Heart left ventricle (tissue), 16 donors: Measurements from ENCODE around the gene XRN2. TPM values are rescaled to one million over a fixed set of nuclear protein-coding genes. Genes with fewer than 3 reads are reported as not detected.

Experiments used
- ATAC-seq, 4 donors: fragments of 200-7000 bp; cut with Tn5 transposase; one replicate each; pipeline ENCODE4 v1.9.1; 2020 to 2022; ENCODE audit warnings: moderate library complexity in 4 of 4, mild to moderate bottlenecking in 3 of 4, moderate number of reproducible peaks in 1 of 4
- DNase-seq, 5 donors: peaks; one replicate each; pipeline ENCODE4 v3.0.0-alpha.2; 2020
- H3K27ac ChIP-seq, 12 donors: fragments of 200-600 bp; sonication (generic) in 4 of 12; one replicate each; pipeline versions ENCODE4 v1.5.0 to v1.8.0; 2016 to 2022; ENCODE audit warnings: mild to moderate bottlenecking in 2 of 12
- H3K27me3 ChIP-seq, 9 donors: fragments of 200-600 bp; sonication (generic) in 2 of 9; one replicate each; pipeline versions ENCODE4 v1.5.1 to v1.8.0; 2016 to 2022; ENCODE audit warnings: mild to moderate bottlenecking in 3 of 9
- H3K36me3 ChIP-seq, 9 donors: fragments of 200-600 bp; sonication (generic) in 2 of 9; one replicate each; pipeline versions ENCODE4 v1.5.0 to v1.8.0; 2018 to 2022; ENCODE audit warnings: mild to moderate bottlenecking in 2 of 9
- H3K4me1 ChIP-seq, 12 donors: fragments of 200-600 bp; sonication (generic) in 4 of 12; one replicate each; pipeline versions ENCODE4 v1.5.0 to v1.8.0; 2016 to 2022; ENCODE audit warnings: mild to moderate bottlenecking in 3 of 12
- H3K4me3 ChIP-seq, 12 donors: fragments of 200-600 bp; sonication (generic) in 4 of 12; one replicate each; pipeline versions ENCODE4 v1.5.0 to v1.8.0; 2017 to 2022; ENCODE audit warnings: mild to moderate bottlenecking in 9 of 12, moderate library complexity in 4 of 12
- H3K9me3 ChIP-seq, 12 donors: fragments of 200-600 bp; sonication (generic) in 4 of 12; one replicate each; pipeline versions ENCODE4 v1.5.0 to v1.8.0; 2016 to 2022; ENCODE audit warnings: mild to moderate bottlenecking in 1 of 12
- POLR2A ChIP-seq, 2 donors: fragments of 450-650 bp; IDR thresholded peaks; one replicate each; pipeline ENCODE4 v1.6.1; 2017; ENCODE audit warnings: antibody characterized with exemption in 2 of 2, mild to moderate bottlenecking in 2 of 2, moderate library complexity in 2 of 2
- WGBS, 4 donors: extraction: QIAGEN DNeasy Blood & Tissue Kit in 2 of 4; methylation state at CpG; one replicate each; pipeline versions ENCODE4 v1.1.5 to v1.1.7; 2013 to 2018; 5-methylcytosine and 5-hydroxymethylcytosine counted together
- intact Hi-C, 10 donors: fragments of 100-400 bp; cut with DNase I; formaldehyde crosslinking; loops; one replicate each; pipeline versions ENCODE4 v1.11.1 to v1.14.2; 2022
- polyA plus RNA-seq, 2 donors: library from polyadenylated mRNA; stranded (reverse); fragments of 200-250 nt; gene quantifications; one replicate each; pipeline ENCODE4 v1.2.3, GENCODE V29; 2013
- total RNA-seq, 9 donors: library from RNA; depleted of rRNA in 2 of 9; stranded (reverse); fragments of >200 nt in 2 of 9; fragmentation: NEBNext Ultra II Directional in 3 of 9; extraction: Animal tissue kit (Norgen Biotek cat#: 25700) in 3 of 9; gene quantifications; one replicate each; pipeline versions ENCODE4 v1.1.0 to v1.2.4, GENCODE V29; 2016 to 2023
- TF ChIP-seq, protein P1 (sequence below), 12 donors: fragments of 200-600 bp; sonication (generic) in 4 of 12; IDR thresholded peaks; one replicate each; pipeline versions ENCODE4 v1.5.0 to v1.8.0; 2018 to 2022; ENCODE audit warnings: antibody characterized with exemption in 12 of 12, mild to moderate bottlenecking in 5 of 12
- donor health status: ischemic (EF 13 %, LVEDD 7.1; RV severe dilation, severe dysfunction).
- donor health status: healthy with polysubstance abuse.
- donor health status: DM: no; HTN: yes; CAD: no.
- donor health status: DM: no; HTN: no; CAD: no.
- donor health status: ischemic (EF 25% LVEDD 6.9; RV normal size, moderate dysfunction).
- donor health status: ischemic (EF 25% LVEDD 5.7; RV mildly dilated, moderate dysfunction).
- donor health status: healthy.
- donor health status: DM: yes; HTN: yes; CAD: no.
- donor health status: ischemic (EF 35%, LVEDD 5.7; RV mildly dilated, moderate dysfunction).
- donor health status: nonischemic (EF 11% LVEDD 7.7; RV severe dilation, severe dysfunction).
- donor health status: DM: yes; HTN: yes; CAD: no.
- donor health status: PGD.
- donor health status: ischemic (EF 29% LVEDD 5.4; RV normal size, mild dysfunction).
- donor health status: nonischemic (EF 23%, LVEDD 6.1; RV moderate dilation, normal function).

XRN2 gene
- total and polyA plus RNA-seq, 11 donors: 6.2 to 48.3 (median 33.2) TPM

DNA sequence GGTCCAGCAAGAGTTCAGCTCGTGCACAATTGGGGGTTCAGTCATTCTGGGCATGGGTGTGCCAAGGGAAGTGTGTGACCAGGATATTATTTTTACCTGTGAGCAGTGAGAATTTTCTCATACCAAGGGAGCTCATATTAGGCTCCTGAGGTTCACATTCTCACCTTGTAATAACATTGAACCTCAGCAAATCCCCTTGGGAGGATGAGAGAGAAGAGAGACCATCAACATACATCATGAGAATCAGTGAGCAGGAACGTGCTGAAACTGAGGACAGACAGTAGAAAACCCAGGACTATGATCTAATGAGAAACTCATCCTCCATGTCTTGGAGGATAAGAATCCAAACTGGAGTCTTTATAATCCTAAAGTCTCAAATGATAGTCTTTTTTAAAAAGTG lies 33.4 kb upstream of the XRN2 start:
- 39 to 50% (median 47%) methylated on average over 2 of the region's 2 CpGs for WGBS, 4 donors

DNA sequence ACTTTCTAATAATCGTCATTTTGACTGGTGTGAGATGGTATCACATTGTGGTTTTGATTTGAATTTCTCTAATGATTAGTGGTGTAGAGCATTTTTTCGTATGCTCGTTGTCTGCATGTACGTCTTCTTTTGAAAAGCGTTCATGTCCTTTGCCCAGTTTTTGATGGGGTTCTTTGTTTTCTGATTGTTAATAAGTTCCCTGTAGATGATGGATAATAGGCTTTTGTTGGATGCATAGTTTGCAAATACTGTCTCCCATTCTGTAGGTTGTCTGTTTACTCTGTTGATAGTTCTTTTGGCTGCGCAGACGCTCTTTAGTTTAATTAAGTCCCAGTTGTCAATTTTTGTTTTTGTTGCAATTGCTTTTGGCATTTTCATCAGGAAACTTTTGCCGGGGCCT lies 32.3 kb upstream of the XRN2 start:
- Histone ChIP-seq H3K9me3 (peaks cover 0 to 11% (median 0%) of the 10 kb centered on the region in 12 donors), H3K4me3 (no peak overlapping the region), H3K27me3 (peaks cover 0 to 13% (median 0%) of the 10 kb centered on the region in 9 donors), H3K27ac (no peak overlapping the region), H3K4me1 (no peaks in the 10 kb centered on the region), H3K36me3 (no peaks in the 10 kb centered on the region)
- intact Hi-C loops: no loop called here
- 87 to 92% (median 91%) methylated on average over 8 of the region's 8 CpGs for WGBS, 4 donors
- no peak for ATAC-seq
- TF ChIP-seq, protein P1, sequence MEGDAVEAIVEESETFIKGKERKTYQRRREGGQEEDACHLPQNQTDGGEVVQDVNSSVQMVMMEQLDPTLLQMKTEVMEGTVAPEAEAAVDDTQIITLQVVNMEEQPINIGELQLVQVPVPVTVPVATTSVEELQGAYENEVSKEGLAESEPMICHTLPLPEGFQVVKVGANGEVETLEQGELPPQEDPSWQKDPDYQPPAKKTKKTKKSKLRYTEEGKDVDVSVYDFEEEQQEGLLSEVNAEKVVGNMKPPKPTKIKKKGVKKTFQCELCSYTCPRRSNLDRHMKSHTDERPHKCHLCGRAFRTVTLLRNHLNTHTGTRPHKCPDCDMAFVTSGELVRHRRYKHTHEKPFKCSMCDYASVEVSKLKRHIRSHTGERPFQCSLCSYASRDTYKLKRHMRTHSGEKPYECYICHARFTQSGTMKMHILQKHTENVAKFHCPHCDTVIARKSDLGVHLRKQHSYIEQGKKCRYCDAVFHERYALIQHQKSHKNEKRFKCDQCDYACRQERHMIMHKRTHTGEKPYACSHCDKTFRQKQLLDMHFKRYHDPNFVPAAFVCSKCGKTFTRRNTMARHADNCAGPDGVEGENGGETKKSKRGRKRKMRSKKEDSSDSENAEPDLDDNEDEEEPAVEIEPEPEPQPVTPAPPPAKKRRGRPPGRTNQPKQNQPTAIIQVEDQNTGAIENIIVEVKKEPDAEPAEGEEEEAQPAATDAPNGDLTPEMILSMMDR (IDR thresholded peaks at IDR 0.05): no peak
- TF ChIP-seq POLR2A (IDR thresholded peaks at IDR 0.05): no peak
- no peak for DNase-seq

More for the DNA sequence above, 33.4 kb upstream of the XRN2 start:
- Histone ChIP-seq H3K4me3 (no peak overlapping the region), H3K27ac (no peak overlapping the region), H3K27me3 (peaks cover 0 to 13% (median 0%) of the 10 kb centered on the region in 9 donors), H3K36me3 (no peaks in the 10 kb centered on the region), H3K9me3 (peaks cover 0 to 11% (median 0%) of the 10 kb centered on the region in 12 donors), H3K4me1 (no peaks in the 10 kb centered on the region)
- TF ChIP-seq, protein P1 (IDR thresholded peaks at IDR 0.05): no peak
- no peak for TF ChIP-seq POLR2A (IDR thresholded peaks at IDR 0.05)
- ATAC-seq (no peak), DNase-seq (no peak)
- intact Hi-C loops: no loop called here

DNA sequence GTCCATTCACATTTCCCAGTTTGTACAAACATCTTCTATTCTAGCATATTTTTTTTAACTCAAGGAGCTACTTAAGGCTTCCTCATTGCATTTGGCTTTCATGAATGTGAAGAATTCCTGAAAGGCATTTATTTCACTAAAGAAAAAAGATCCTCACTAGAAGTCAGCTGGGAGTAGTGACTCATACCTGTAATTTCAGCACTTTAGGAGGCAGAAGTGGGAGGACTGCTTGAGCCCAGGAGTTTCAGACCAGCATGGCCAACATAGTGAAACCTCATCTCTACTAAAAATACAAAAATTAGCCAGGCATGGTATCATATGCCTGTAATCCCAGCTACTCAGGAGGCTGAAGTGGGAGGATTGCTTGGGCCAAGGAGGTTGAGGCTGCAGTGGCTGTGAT lies 30.9 kb upstream of the XRN2 start:
- no peak for TF ChIP-seq POLR2A (IDR thresholded peaks at IDR 0.05)
- TF ChIP-seq, protein P1 (IDR thresholded peaks at IDR 0.05): no peak

DNA sequence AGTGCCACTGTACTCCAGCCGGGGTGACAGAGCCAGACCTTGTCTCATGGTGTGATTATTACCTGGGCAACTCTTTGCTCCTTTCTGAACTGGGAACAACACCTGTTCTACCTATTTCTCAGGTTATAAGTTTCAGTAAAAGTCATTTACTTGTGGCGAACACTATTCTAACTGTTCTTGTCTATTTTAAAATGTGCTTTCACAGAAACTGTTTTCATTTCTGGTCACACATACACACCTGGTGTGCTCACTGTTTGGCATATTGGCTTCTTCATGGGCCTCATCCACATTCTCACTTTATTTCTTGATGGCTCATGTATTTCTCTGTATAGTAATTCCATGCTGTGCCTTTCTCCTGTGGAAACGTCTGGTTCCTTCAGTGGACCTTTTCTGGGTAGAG lies 30.5 kb upstream of the XRN2 start:
- TF ChIP-seq POLR2A (IDR thresholded peaks at IDR 0.05): no peak
- TF ChIP-seq, protein P1 (IDR thresholded peaks at IDR 0.05): no peak
- WGBS, 4 donors: 72 to 84% (median 79%) methylated on average over 3 of the region's 3 CpGs
- H3K27ac ChIP-seq: no peak overlapping the region
- H3K27me3 ChIP-seq: peaks cover 0 to 13% (median 0%) of the 10 kb centered on the region in 9 donors
- H3K9me3 ChIP-seq: peaks cover 0 to 11% (median 0%) of the 10 kb centered on the region in 12 donors
- no peaks in the 10 kb centered on the region for H3K4me1 ChIP-seq
- no peak for DNase-seq
- ATAC-seq: no peak
- no peaks in the 10 kb centered on the region for H3K36me3 ChIP-seq
- H3K4me3 ChIP-seq: no peak overlapping the region
- intact Hi-C loops: no loop called here

More for the DNA sequence above, 30.9 kb upstream of the XRN2 start:
- ATAC-seq (no peak), DNase-seq (no peak)
- H3K27me3 ChIP-seq: peaks cover 0 to 13% (median 0%) of the 10 kb centered on the region in 9 donors
- no peaks in the 10 kb centered on the region for H3K36me3 ChIP-seq
- no peak overlapping the region for H3K27ac ChIP-seq
- H3K9me3 ChIP-seq: peaks cover 0 to 11% (median 0%) of the 10 kb centered on the region in 12 donors
- no peaks in the 10 kb centered on the region for H3K4me1 ChIP-seq
- intact Hi-C loops: no loop called here
- H3K4me3 ChIP-seq: no peak overlapping the region
